GM23338 (cell line): Measurements from ENCODE around the gene KAZN. TPM values are rescaled to one million over a fixed set of nuclear protein-coding genes. Genes with fewer than 3 reads are reported as not detected.

Experiments
- ATAC-seq: fragments of 200-7000 bp; cut with Tn5 transposase; 3 replicates; pipeline ENCODE4 v1.9.1; 2020
- DNase-seq: peaks from one replicate; pipeline ENCODE4 v3.0.0-alpha.2; 2015; ENCODE audit warnings: low spot score
- H2AFZ ChIP-seq: fragments of 200-600 bp; sonication (generic); 2 replicates; pipeline ENCODE4 v1.8.0; 2016; ENCODE audit warnings: antibody characterized with exemption, mild to moderate bottlenecking, moderate library complexity
- H3F3A ChIP-seq: fragments of 200-600 bp; sonication (generic); replicated peaks from 2 replicates; pipeline ENCODE4 v1.8.0; 2017; ENCODE audit warnings: antibody characterized with exemption, mixed run types, low read depth
- H3K27ac ChIP-seq: fragments of 200-600 bp; sonication (generic); 2 replicates; pipeline ENCODE4 v1.6.1; 2016; ENCODE audit warnings: low read depth
- H3K27me3 ChIP-seq: fragments of 200-600 bp; sonication (generic); 2 replicates; pipeline ENCODE4 v1.8.0; 2016; ENCODE audit warnings: mild to moderate bottlenecking, mixed run types, moderate library complexity; ENCODE audit not compliant: insufficient read depth
- H3K36me3 ChIP-seq: fragments of 200-600 bp; sonication (generic); 2 replicates; pipeline ENCODE4 v1.8.0; 2016; ENCODE audit warnings: mild to moderate bottlenecking; ENCODE audit not compliant: insufficient read depth
- H3K4me1 ChIP-seq: fragments of 200-600 bp; sonication (generic); 2 replicates; pipeline ENCODE4 v1.8.0; 2016; ENCODE audit warnings: mild to moderate bottlenecking, moderate library complexity; ENCODE audit not compliant: insufficient read depth
- H3K4me2 ChIP-seq: fragments of 200-600 bp; sonication (generic); 2 replicates; pipeline ENCODE4 v1.7.1; 2017; ENCODE audit warnings: mixed run types
- H3K4me3 ChIP-seq: fragments of 200-600 bp; sonication (generic); 2 replicates; pipeline ENCODE4 v1.6.1; 2016; ENCODE audit warnings: mixed run types
- H3K79me2 ChIP-seq: fragments of 200-600 bp; sonication (generic); replicated peaks from 2 replicates; pipeline ENCODE4 v1.8.0; 2017; ENCODE audit warnings: mild to moderate bottlenecking; ENCODE audit not compliant: insufficient read depth
- H3K9me2 ChIP-seq: fragments of 200-600 bp; sonication (generic); 2 replicates; pipeline ENCODE4 v1.8.0; 2017; ENCODE audit not compliant: insufficient read depth
- H4K20me1 ChIP-seq: fragments of 200-600 bp; sonication (generic); replicated peaks from 2 replicates; pipeline ENCODE4 v1.8.0; 2017; ENCODE audit warnings: mild to moderate bottlenecking; ENCODE audit not compliant: insufficient read depth
- H3K27ac Mint-ChIP-seq: 2 replicates; pipeline ENCODE4 v1.8.0; 2020; ENCODE audit warnings: inconsistent platforms, mild to moderate bottlenecking, moderate library complexity, mixed read lengths
- H3K27me3 Mint-ChIP-seq: 3 replicates; pipeline ENCODE4 v1.8.0; 2022; ENCODE audit warnings: low read depth, mild to moderate bottlenecking, moderate library complexity, mixed read lengths, inconsistent platforms; ENCODE audit not compliant: insufficient read depth, poor library complexity
- H3K36me3 Mint-ChIP-seq: 3 replicates; pipeline ENCODE4 v1.8.0; 2021; ENCODE audit warnings: low read depth, mild to moderate bottlenecking, inconsistent platforms, moderate library complexity, mixed read lengths
- H3K4me1 Mint-ChIP-seq: 3 replicates; pipeline ENCODE4 v1.8.0; 2020; ENCODE audit warnings: mild to moderate bottlenecking, inconsistent platforms, mixed read lengths
- H3K4me3 Mint-ChIP-seq: 3 replicates; pipeline ENCODE4 v1.8.0; 2021; ENCODE audit warnings: moderate library complexity, mild to moderate bottlenecking, inconsistent platforms, mixed read lengths
- H3K9me3 Mint-ChIP-seq: 3 replicates; pipeline ENCODE4 v1.8.0; 2020; ENCODE audit warnings: moderate library complexity, mild to moderate bottlenecking, inconsistent platforms, mixed read lengths
- CTCF ChIP-seq, 2 experiments: fragments of 200-600 bp in 1 of 2; sonication (generic) in 1 of 2; conservative IDR thresholded peaks; 2 replicates each; pipeline versions ENCODE4 v1.5.1 to v1.6.1; 2016 to 2017; ENCODE audit warnings: antibody characterized with exemption in 2 of 2, low read depth in 2 of 2, mild to moderate bottlenecking in 2 of 2, moderate library complexity in 1 of 2
- ETS1 ChIP-seq: IDR thresholded peaks from 2 replicates; pipeline ENCODE4 v1.6.1; 2016; ENCODE audit warnings: antibody characterized with exemption
- EZH2 ChIP-seq: fragments of 200-600 bp; sonication (generic); IDR thresholded peaks from one replicate; pipeline ENCODE4 v1.8.0; 2017; ENCODE audit warnings: antibody characterized with exemption, mild to moderate bottlenecking, low read depth; ENCODE audit not compliant: unreplicated experiment
- EZH2phosphoT487 ChIP-seq: fragments of 200-600 bp; sonication (generic); IDR thresholded peaks from one replicate; pipeline ENCODE4 v1.8.1; 2018; ENCODE audit warnings: antibody characterized with exemption; ENCODE audit not compliant: unreplicated experiment
- JUNB ChIP-seq: IDR thresholded peaks from one replicate; pipeline ENCODE4 v1.6.1; 2016; ENCODE audit warnings: antibody characterized with exemption; ENCODE audit not compliant: unreplicated experiment
- NANOG ChIP-seq: IDR thresholded peaks from 2 replicates; pipeline ENCODE4 v1.6.1; 2016; ENCODE audit warnings: antibody characterized with exemption, borderline replicate concordance
- POLR2AphosphoS5 ChIP-seq: IDR thresholded peaks from 2 replicates; pipeline ENCODE4 v1.6.1; 2016; ENCODE audit warnings: antibody characterized with exemption, low read depth
- REST ChIP-seq: IDR thresholded peaks from one replicate; pipeline ENCODE4 v1.6.1; 2018; ENCODE audit warnings: antibody characterized with exemption; ENCODE audit not compliant: unreplicated experiment
- STAT1 ChIP-seq: IDR thresholded peaks from one replicate; pipeline ENCODE4 v1.6.1; 2016; ENCODE audit warnings: antibody characterized with exemption; ENCODE audit not compliant: unreplicated experiment
- ZNF114 ChIP-seq: fragments of 250-450 bp; sonication (Bioruptor Pico); IDR thresholded peaks from 2 replicates; pipeline ENCODE4 v1.5.0; 2020; ENCODE audit warnings: mild to moderate bottlenecking, moderate library complexity
- polyA plus RNA-seq: library from polyadenylated mRNA; unstranded; fragments of >200 nt; fragmentation: Nextera tagmentation; extraction: Ambion mirVana; gene quantifications from 2 replicates; pipeline ENCODE4 v1.2.1, GENCODE V29; 2016
- total RNA-seq: library from RNA; depleted of rRNA; stranded (reverse); fragments of >200 nt; shearing (Covaris generic); gene quantifications from 2 replicates; pipeline ENCODE4 v1.2.3, GENCODE V29; 2014

The KAZN gene
- total and polyA plus RNA-seq, 2 experiments from 2014 or later: 9.9 to 15.0 TPM

GRCh38 chr1:15000030-15000429 lies 401.5 kb downstream of the KAZN start:
- H3K36me3 Mint-ChIP-seq: no peaks in the 10 kb centered on the region
- no peaks in the 10 kb centered on the region for H3K9me3 Mint-ChIP-seq
- Histone ChIP-seq H3K4me3 (no peak overlapping the region), H3K9me2 (no peaks in the 10 kb centered on the region), H3K4me1 (no peaks in the 10 kb centered on the region), H3K36me3 (no peaks in the 10 kb centered on the region), H3K79me2 (no peaks in the 10 kb centered on the region), H3K27me3 (no peaks in the 10 kb centered on the region), H3K4me2 (no peak overlapping the region), H2AFZ (no peak overlapping the region), H3F3A (no peaks in the 10 kb centered on the region), H4K20me1 (no peaks in the 10 kb centered on the region; the same call in 1 of the 2 replicates), H3K27ac (no peak overlapping the region)
- peaks cover 8% of the 10 kb centered on the region for H3K4me1 Mint-ChIP-seq
- H3K27ac Mint-ChIP-seq: no peak overlapping the region
- no peak for TF ChIP-seq ETS1
- peak in 1 of 2 experiments; percentile 31; a peak in 2 of 4 replicates for TF ChIP-seq CTCF (conservative IDR thresholded peaks at IDR 0.05; ENCODE audit: low read depth in 2 of 2)
- TF ChIP-seq POLR2AphosphoS5: no peak
- no peak for TF ChIP-seq STAT1
- TF ChIP-seq EZH2phosphoT487: no peak
- DNase-seq (no peak), ATAC-seq (no peak)
- H3K27me3 Mint-ChIP-seq: peaks cover 2% of the 10 kb centered on the region
- H3K4me3 Mint-ChIP-seq: no peak overlapping the region

GRCh38 chr1:15000671-15001070 lies 402.2 kb downstream of the KAZN start:
- H3K27ac ChIP-seq: no peak overlapping the region
- H3K9me2 ChIP-seq: no peaks in the 10 kb centered on the region
- H3K4me1 ChIP-seq: no peaks in the 10 kb centered on the region
- peaks cover 8% of the 10 kb centered on the region for H3K4me1 Mint-ChIP-seq
- no peak overlapping the region for H3K4me2 ChIP-seq
- TF ChIP-seq CTCF (conservative IDR thresholded peaks at IDR 0.05; ENCODE audit: low read depth in 2 of 2) (no peak), REST (no peak), EZH2 (no peak), JUNB (no peak), ETS1 (no peak), ZNF114 (CRISPR knock-in tag) (no peak), NANOG (no peak)
- H4K20me1 ChIP-seq: no peaks in the 10 kb centered on the region; the same call in 1 of the 2 replicates
- no peaks in the 10 kb centered on the region for H3K27me3 ChIP-seq
- no peak overlapping the region for H2AFZ ChIP-seq
- no peak for ATAC-seq
- no peaks in the 10 kb centered on the region for H3K79me2 ChIP-seq
- H3F3A ChIP-seq: no peaks in the 10 kb centered on the region
- H3K4me3 Mint-ChIP-seq: no peak overlapping the region
- no peak overlapping the region for H3K27ac Mint-ChIP-seq
- H3K36me3 Mint-ChIP-seq: no peaks in the 10 kb centered on the region
- no peak overlapping the region for H3K4me3 ChIP-seq
- peaks cover 2% of the 10 kb centered on the region for H3K27me3 Mint-ChIP-seq
- H3K36me3 ChIP-seq: no peaks in the 10 kb centered on the region
- DNase-seq: no peak
- H3K9me3 Mint-ChIP-seq: no peaks in the 10 kb centered on the region
